B cell (primary cell): ENCODE data around the gene SFTPD. TPM values are rescaled to one million over a fixed set of nuclear protein-coding genes. Genes with fewer than 3 reads are reported as not detected.

ENCODE experiments used
- ATAC-seq: fragments of 200-7000 bp; cut with Tn5 transposase; one replicate; pipeline ENCODE4 v1.10.0; 2021; ENCODE audit warnings: low read depth, mild to moderate bottlenecking, moderate number of reproducible peaks, moderate library complexity
- CTCF ChIA-PET: fragments of 350-600 bp; sonication (Branson Sonifier 250); formaldehyde crosslinking; loops from one replicate; lab custom pipeline; 2021; ENCODE audit warnings: antibody characterized with exemption, inconsistent platforms; lab: Charles Lee
- POLR2A ChIA-PET: fragments of 350-600 bp; sonication (Branson Sonifier 250); formaldehyde crosslinking; loops from one replicate; lab custom pipeline; 2021; ENCODE audit warnings: antibody characterized with exemption; lab: Charles Lee
- DNase-seq: peaks from one replicate; pipeline ENCODE4 v3.0.0; 2013
- H2AFZ ChIP-seq: 2 replicates; pipeline ENCODE4 v1.6.1; 2012; ENCODE audit warnings: mild to moderate bottlenecking, low read depth, low read length; ENCODE audit not compliant: insufficient read depth, poor library complexity, severe bottlenecking
- H3K27ac ChIP-seq, 2 donors: 1 replicate in 1 of 2; 2 replicates in 1 of 2; pipeline ENCODE4 v1.5.1; 2012 to 2013; ENCODE audit warnings: low read length in 2 of 2, mild to moderate bottlenecking in 2 of 2, moderate library complexity in 1 of 2
- H3K27me3 ChIP-seq, 4 experiments: fragments of 200-600 bp in 1 of 4; sonication (generic) in 1 of 4; replicated peaks in 1 of 4; 1 replicate in 2 of 4; 2 replicates in 2 of 4; pipeline versions ENCODE4 v1.6.1 to v1.7.0; 2013 to 2016; ENCODE audit warnings: low read length in 3 of 4, mild to moderate bottlenecking in 2 of 4, mixed read lengths in 1 of 4, moderate library complexity in 1 of 4; ENCODE audit not compliant: insufficient read depth in 4 of 4, control insufficient read depth in 3 of 4; ENCODE audit errors: control extremely low read depth in 1 of 4
- H3K36me3 ChIP-seq, 2 experiments: replicated peaks in 1 of 2; 1 replicate in 1 of 2; 2 replicates in 1 of 2; pipeline versions ENCODE4 v1.6.1 to v1.7.1; 2013; ENCODE audit warnings: low read length in 1 of 2; ENCODE audit not compliant: insufficient read depth in 2 of 2, control insufficient read depth in 1 of 2; ENCODE audit errors: control extremely low read depth in 1 of 2, extremely low read depth in 1 of 2
- H3K4me1 ChIP-seq, 2 donors: fragments of 200-600 bp in 1 of 2; sonication (generic) in 1 of 2; 1 replicate in 1 of 2; 2 replicates in 1 of 2; pipeline versions ENCODE4 v1.5.1 to v1.6.1; 2013 to 2017; ENCODE audit warnings: low read length in 2 of 2; ENCODE audit not compliant: control insufficient read depth in 2 of 2, insufficient read depth in 2 of 2
- H3K4me2 ChIP-seq: replicated peaks from 2 replicates; pipeline ENCODE3; 2012; ENCODE audit warnings: mild to moderate bottlenecking, low read depth, low read length; ENCODE audit not compliant: poor library complexity, severe bottlenecking
- H3K4me3 ChIP-seq, 5 experiments: fragments of 200-600 bp in 1 of 5; sonication (generic) in 1 of 5; 1 replicate in 3 of 5; 2 replicates in 2 of 5; pipeline versions ENCODE4 v1.5.1 to v1.7.0; 2011 to 2016; ENCODE audit warnings: low read length in 4 of 5, mild to moderate bottlenecking in 4 of 5, low read depth in 2 of 5, control low read depth in 1 of 5, moderate library complexity in 1 of 5; ENCODE audit not compliant: insufficient read depth in 1 of 5; ENCODE audit errors: control extremely low read depth in 1 of 5, extremely low read depth in 1 of 5
- H3K79me2 ChIP-seq: fragments of 200-600 bp; sonication (generic); one replicate; pipeline ENCODE4 v1.6.0; 2016; ENCODE audit warnings: low read length; ENCODE audit not compliant: control insufficient read depth, insufficient read depth
- H3K9ac ChIP-seq: fragments of 200-600 bp; sonication (generic); 2 replicates; pipeline ENCODE4 v1.6.1; 2017; ENCODE audit warnings: mild to moderate bottlenecking, low read length, moderate library complexity
- H3K9me3 ChIP-seq, 3 donors: one replicate each; pipeline versions ENCODE4 v1.6.1 to v1.7.1; 2013; ENCODE audit warnings: low read length in 2 of 3; ENCODE audit not compliant: control insufficient read depth in 2 of 3, insufficient read depth in 1 of 3; ENCODE audit errors: control extremely low read depth in 1 of 3
- H4K20me1 ChIP-seq: 2 replicates; pipeline ENCODE4 v1.6.0; 2012; ENCODE audit warnings: mild to moderate bottlenecking, low read length; ENCODE audit not compliant: insufficient read depth, control insufficient read depth, poor library complexity, severe bottlenecking
- H3K27ac Mint-ChIP-seq: one replicate; pipeline ENCODE4 v1.8.0; 2021; ENCODE audit warnings: mixed read lengths
- H3K27me3 Mint-ChIP-seq: one replicate; pipeline ENCODE4 v1.8.0; 2021; ENCODE audit warnings: mixed read lengths
- H3K4me1 Mint-ChIP-seq: one replicate; pipeline ENCODE4 v1.8.0; 2021; ENCODE audit warnings: mixed read lengths
- H3K4me3 Mint-ChIP-seq: one replicate; pipeline ENCODE4 v1.8.0; 2021; ENCODE audit warnings: mixed read lengths
- H3K9me3 Mint-ChIP-seq: one replicate; pipeline ENCODE4 v1.8.0; 2022; ENCODE audit warnings: mixed read lengths; ENCODE audit not compliant: insufficient read depth
- CTCF ChIP-seq: fragments of 200-600 bp; IDR thresholded peaks from one replicate; pipeline ENCODE4 v1.8.0; 2022; ENCODE audit warnings: antibody characterized with exemption, mild to moderate bottlenecking
- EZH2 ChIP-seq: IDR thresholded peaks from 2 replicates; pipeline ENCODE4 v1.6.1; 2012; ENCODE audit warnings: borderline replicate concordance, low read depth, mild to moderate bottlenecking, moderate library complexity, low read length; ENCODE audit not compliant: insufficient read depth, poor library complexity, severe bottlenecking
- WGBS: methylation state at CpG from one replicate; pipeline ENCODE4 v1.1.5; 2013; ENCODE audit warnings: missing lambda C conversion rate; ENCODE audit not compliant: insufficient coverage; 5-methylcytosine and 5-hydroxymethylcytosine counted together
- intact Hi-C: fragments of 100-400 bp; cut with micrococcal nuclease; formaldehyde crosslinking; loops from one replicate; pipeline ENCODE4 v1.10.0; 2022
- polyA plus RNA-seq: library from polyadenylated mRNA; depleted of rRNA; stranded (reverse); fragments of >200 nt; gene quantifications from 2 replicates; pipeline ENCODE4 v1.2.3, GENCODE V29; 2012
- total RNA-seq, 2 donors: library from RNA; stranded (reverse); fragments of 120-200 nt in 1 of 2; gene quantifications; 1 replicate in 1 of 2; 2 replicates in 1 of 2; pipeline versions ENCODE4 v1.2.3 to v1.2.4, GENCODE V29; 2013 to 2022

SFTPD gene
- total and polyA plus RNA-seq, 2 donors (not counting 1 experiment from before 2014, with no cell fraction given): 0.24 to 0.59 TPM

- H3K27ac ChIP-seq: no peak overlapping the region
- no peaks in the 10 kb centered on the region for H3K36me3 ChIP-seq
- Mint-ChIP-seq H3K9me3 (peaks cover 8% of the 10 kb centered on the region), H3K4me1 (peaks cover 2% of the 10 kb centered on the region), H3K4me3 (no peak overlapping the region), H3K27me3 (peaks cover 7% of the 10 kb centered on the region), H3K27ac (no peak overlapping the region)
- H3K9me3 ChIP-seq: peaks cover 0 to 11% (median 0%) of the 10 kb centered on the region in 3 donors
- intact Hi-C loops: no loop called here
- no peaks in the 10 kb centered on the region for H3K27me3 ChIP-seq
- TF ChIP-seq CTCF (no peak), EZH2 (no peak)
- no peak overlapping the region for H3K4me2 ChIP-seq
- ChIA-PET CTCF (no interaction called here), POLR2A (no interaction called here)
- no peaks in the 10 kb centered on the region for H3K79me2 ChIP-seq
- ATAC-seq: no peak
- H3K9ac ChIP-seq: no peak overlapping the region
- no peaks in the 10 kb centered on the region for H4K20me1 ChIP-seq
- no peak overlapping the region for H2AFZ ChIP-seq
- no peak for DNase-seq
- H3K4me3 ChIP-seq: no peak overlapping the region
- H3K4me1 ChIP-seq: no peaks in the 10 kb centered on the region
- WGBS: 92% methylated on average over 8 of the region's 8 CpGs
Measured at GRCh38 chr10:79946271-79947082, 2.4 kb downstream of the SFTPD start.
